IMR-90 (cell line): ENCODE measurements around the gene MED26. TPM values are rescaled to one million over a fixed set of nuclear protein-coding genes. Genes with fewer than 3 reads are reported as not detected.
A peak's percentile ranks its signal among the peaks of the same experiment; 100 is the strongest.

Source experiments
- ATAC-seq: fragments of 200-7000 bp; cut with Tn5 transposase; 2 replicates; pipeline ENCODE4 v1.9.1; 2020; ENCODE audit warnings: low read depth, mild to moderate bottlenecking, moderate library complexity
- BruUV-seq: library from RNA; stranded (reverse); fragments of 400-500 nt; replicated peaks from 2 replicates; lab custom pipeline; 2021; lab: Mats Ljungman, UMichigan
- CTCF ChIA-PET: fragments of 300-600 bp; formaldehyde crosslinking; extraction: SDS; loops from one replicate; lab custom pipeline; 2021; ENCODE audit warnings: antibody characterized with exemption; lab: Yijun Ruan, JAX
- POLR2A ChIA-PET: fragments of 300-600 bp; sonication (Branson Sonifier 250); formaldehyde crosslinking; loops from one replicate; lab custom pipeline; 2022; ENCODE audit warnings: antibody characterized with exemption; ENCODE audit not compliant: unreplicated experiment; lab: Charles Lee
- DNase-seq: peaks from one replicate; pipeline ENCODE4 v3.0.0; 2013
- H2AFZ ChIP-seq: replicated peaks from 2 replicates; pipeline ENCODE3; 2013; ENCODE audit warnings: low read length, mild to moderate bottlenecking; ENCODE audit not compliant: poor library complexity
- H2AK5ac ChIP-seq: 2 replicates; pipeline ENCODE4 v1.6.1; 2013; ENCODE audit warnings: low read depth, low read length, inconsistent platforms
- H2AK9ac ChIP-seq: replicated peaks from 2 replicates; pipeline ENCODE3; 2013; ENCODE audit warnings: mild to moderate bottlenecking, low read depth, low read length, moderate library complexity; ENCODE audit not compliant: poor library complexity
- H2BK120ac ChIP-seq: 2 replicates; pipeline ENCODE4 v1.6.1; 2013; ENCODE audit warnings: low read depth, low read length, inconsistent platforms
- H2BK15ac ChIP-seq: 3 replicates; pipeline ENCODE4 v1.6.1; 2013; ENCODE audit warnings: low read depth, low read length, inconsistent platforms
- H2BK20ac ChIP-seq: 2 replicates; pipeline ENCODE4 v1.6.1; 2013; ENCODE audit warnings: low read depth, mild to moderate bottlenecking, inconsistent platforms, low read length, moderate library complexity
- H2BK5ac ChIP-seq: 2 replicates; pipeline ENCODE4 v1.6.1; 2013; ENCODE audit warnings: mild to moderate bottlenecking, low read depth, low read length, inconsistent platforms; ENCODE audit not compliant: poor library complexity, severe bottlenecking
- H3K14ac ChIP-seq: replicated peaks from 2 replicates; pipeline ENCODE4 v1.6.1; 2013; ENCODE audit warnings: low read depth, low read length, inconsistent platforms
- H3K18ac ChIP-seq: 2 replicates; pipeline ENCODE4 v1.6.1; 2013; ENCODE audit warnings: low read depth, low read length, control low read depth
- H3K23ac ChIP-seq: 2 replicates; pipeline ENCODE4 v1.6.1; 2013; ENCODE audit warnings: low read depth, low read length, inconsistent platforms
- H3K27ac ChIP-seq: 2 replicates; pipeline ENCODE4 v1.5.1; 2013; ENCODE audit warnings: mild to moderate bottlenecking, control low read depth, low read length; ENCODE audit not compliant: insufficient read depth
- H3K27me3 ChIP-seq: 2 replicates; pipeline ENCODE4 v1.6.1; 2013; ENCODE audit warnings: low read length; ENCODE audit not compliant: control insufficient read depth, insufficient read depth
- H3K36me3 ChIP-seq: 2 replicates; pipeline ENCODE4 v1.6.1; 2013; ENCODE audit warnings: low read length, mixed read lengths; ENCODE audit not compliant: control insufficient read depth, insufficient read depth
- H3K4ac ChIP-seq: 2 replicates; pipeline ENCODE4 v1.6.1; 2013; ENCODE audit warnings: low read depth, low read length, inconsistent platforms
- H3K4me1 ChIP-seq: 2 replicates; pipeline ENCODE4 v1.6.1; 2013; ENCODE audit warnings: low read length, mixed read lengths; ENCODE audit not compliant: control insufficient read depth, insufficient read depth
- H3K4me2 ChIP-seq: 2 replicates; pipeline ENCODE4 v1.6.1; 2013; ENCODE audit warnings: low read depth, mild to moderate bottlenecking, control low read depth, low read length, moderate library complexity
- H3K4me3 ChIP-seq: 2 replicates; pipeline ENCODE4 v1.5.1; 2013; ENCODE audit warnings: low read depth, mild to moderate bottlenecking, control low read depth, low read length, moderate library complexity; ENCODE audit not compliant: insufficient read depth
- H3K56ac ChIP-seq: 2 replicates; pipeline ENCODE4 v1.6.1; 2013; ENCODE audit warnings: low read length, inconsistent platforms; ENCODE audit not compliant: insufficient read depth; ENCODE audit errors: extremely low read depth
- H3K79me1 ChIP-seq, 2 experiments: 2 replicates each; pipeline ENCODE4 v1.6.1; 2013; ENCODE audit warnings: low read length in 2 of 2, inconsistent platforms in 1 of 2, low read depth in 1 of 2
- H3K9ac ChIP-seq: 2 replicates; pipeline ENCODE4 v1.6.1; 2013; ENCODE audit warnings: low read depth, low read length, control low read depth
- H3K9me1 ChIP-seq: 2 replicates; pipeline ENCODE4 v1.6.1; 2013; ENCODE audit warnings: low read length, inconsistent platforms; ENCODE audit not compliant: insufficient read depth
- H3K9me3 ChIP-seq: 2 replicates; pipeline ENCODE4 v1.6.1; 2013; ENCODE audit warnings: low read length; ENCODE audit not compliant: control insufficient read depth, insufficient read depth
- H4K20me1 ChIP-seq: 2 replicates; pipeline ENCODE4 v1.6.1; 2013; ENCODE audit warnings: low read length, inconsistent platforms; ENCODE audit not compliant: insufficient read depth
- H4K5ac ChIP-seq: 2 replicates; pipeline ENCODE4 v1.6.1; 2013; ENCODE audit warnings: mild to moderate bottlenecking, low read depth, low read length, control low read depth
- H4K8ac ChIP-seq, 2 experiments: 2 replicates each; pipeline ENCODE4 v1.6.1; 2013; ENCODE audit warnings: low read depth in 2 of 2, low read length in 2 of 2, control low read depth in 1 of 2, inconsistent platforms in 1 of 2
- H4K91ac ChIP-seq: 2 replicates; pipeline ENCODE4 v1.6.1; 2013; ENCODE audit warnings: low read depth, low read length, inconsistent platforms; ENCODE audit not compliant: insufficient read depth
- BHLHE40 ChIP-seq: fragments of 150-350 bp; IDR thresholded peaks from 2 replicates; pipeline ENCODE4 v1.6.1; 2016; ENCODE audit warnings: mild to moderate bottlenecking, low read depth, low read length
- CEBPB ChIP-seq: IDR thresholded peaks from 2 replicates; pipeline ENCODE4 v1.6.1; 2012; ENCODE audit warnings: low read depth, low read length, improper control_type of control experiment
- CHD1 ChIP-seq: IDR thresholded peaks from 2 replicates; pipeline ENCODE4 v1.6.1; 2012; ENCODE audit warnings: low read depth, low read length, improper control_type of control experiment
- MAFK ChIP-seq: IDR thresholded peaks from 2 replicates; pipeline ENCODE4 v1.6.1; 2012; ENCODE audit warnings: low read depth, low read length, improper control_type of control experiment
- MAZ ChIP-seq: IDR thresholded peaks from 2 replicates; pipeline ENCODE4 v1.6.1; 2012; ENCODE audit warnings: low read depth, mild to moderate bottlenecking, low read length, improper control_type of control experiment, moderate library complexity, borderline replicate concordance
- MXI1 ChIP-seq: IDR thresholded peaks from 2 replicates; pipeline ENCODE4 v1.6.1; 2012; ENCODE audit warnings: low read depth, mild to moderate bottlenecking, low read length, moderate library complexity, borderline replicate concordance
- RFX5 ChIP-seq: IDR thresholded peaks from 2 replicates; pipeline ENCODE4 v1.8.0; 2012; ENCODE audit warnings: low read depth, mild to moderate bottlenecking, low read length, moderate library complexity
- WGBS, 2 experiments: methylation state at CpG; one replicate each; pipeline versions ENCODE4 v1.1.5 to v1.1.7; 2013; ENCODE audit warnings: missing lambda C conversion rate in 2 of 2; ENCODE audit not compliant: insufficient read length in 1 of 2; ENCODE audit errors: extremely low coverage in 2 of 2; 5-methylcytosine and 5-hydroxymethylcytosine counted together
- dilution Hi-C: fragments of 300-500 bp; cut with HindIII; formaldehyde crosslinking; loops from one replicate; pipeline ENCODE4 v1.14.3; 2018; ENCODE audit warnings: low sequenced_read_pairs; ENCODE audit not compliant: unreplicated experiment
- in situ Hi-C: fragments of 300-500 bp; cut with MboI; formaldehyde crosslinking; loops from 3 replicates; pipeline ENCODE4 v1.14.3; 2019; ENCODE audit warnings: low sequenced_read_pairs, inconsistent platforms, mixed read lengths
- intact Hi-C: fragments of 100-400 bp; cut with micrococcal nuclease; formaldehyde crosslinking; loops from 2 replicates; pipeline ENCODE4 v1.10.0; 2022
- polyA plus RNA-seq, 3 experiments: library from polyadenylated mRNA; depleted of rRNA; stranded (reverse); fragments of >200 nt; gene quantifications; 2 replicates each; pipeline ENCODE4 v1.2.3, GENCODE V29; 2012; ENCODE audit warnings: low replicate concordance in 1 of 3
- total RNA-seq: library from RNA; depleted of rRNA; stranded (reverse); fragments of >200 nt; gene quantifications from 2 replicates; pipeline ENCODE4 v1.2.3, GENCODE V29; 2012
- TF ChIP-seq, protein P1 (sequence below): fragments of 150-350 bp; IDR thresholded peaks from 2 replicates; pipeline ENCODE4 v1.6.1; 2016; ENCODE audit warnings: low read depth, mild to moderate bottlenecking, low read length, moderate library complexity, borderline replicate concordance
- TF ChIP-seq, protein P2 (sequence below): conservative IDR thresholded peaks from 2 replicates; pipeline ENCODE4 v1.5.1; 2012; ENCODE audit warnings: mild to moderate bottlenecking, low read depth, low read length, improper control_type of control experiment

Gene MED26
- total and polyA plus RNA-seq, 2 of the 4 experiments (the other 2 are of a cell fraction) = 2.0 to 4.0 TPM

DNA sequence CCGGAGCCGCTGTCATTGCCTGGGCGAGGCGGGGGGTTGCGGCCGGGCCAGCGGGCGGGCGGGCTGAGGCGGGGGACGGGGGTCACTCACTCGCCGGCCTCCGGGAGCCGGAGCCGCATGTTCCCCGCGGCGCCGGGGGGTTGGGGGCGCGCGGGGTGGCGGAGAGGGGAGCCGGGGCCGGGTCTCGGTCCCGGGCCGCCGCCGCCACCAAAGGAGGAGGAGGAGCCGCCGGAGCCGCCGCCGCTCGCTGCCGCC is 149 bp downstream of the MED26 start:
- Histone ChIP-seq H3K14ac (no peak overlapping the region), H3K9me3 (no peaks in the 10 kb centered on the region), H3K9me1 (no peaks in the 10 kb centered on the region; the same call in 1 of the 2 replicates), H2AK5ac (no peak overlapping the region; the same call in 1 of the 2 replicates), H4K20me1 (peaks cover 59% of the 10 kb centered on the region), H4K91ac (no peak overlapping the region), H3K9ac (peak overlapping the region; percentile 93), H3K23ac (no peak overlapping the region), H3K79me1 (peaks cover 9 to 71% of the 10 kb centered on the region in 2 experiments), H2AFZ (peak overlapping the region; percentile 64), H3K4me3 (peak overlapping the region; percentile 81), H2BK5ac (peak overlapping the region; percentile 11), H3K4me1 (0 out of 2 replicates have a peak, but pooled peaks cover 2% of the 10 kb centered on the region), H3K4me2 (no peak overlapping the region), H2BK120ac (no peak overlapping the region), H3K18ac (no peak overlapping the region), H2BK20ac (no peak overlapping the region), H2BK15ac (no peak overlapping the region), H3K4ac (no peak overlapping the region; the same call in 1 of the 2 replicates), H4K8ac (no peak overlapping the region), H3K36me3 (peaks cover 18% of the 10 kb centered on the region), H3K27ac (peak overlapping the region; percentile 65), H3K56ac (no peak overlapping the region), H2AK9ac (peak overlapping the region; percentile 96), H3K27me3 (no peaks in the 10 kb centered on the region), H4K5ac (no peak overlapping the region)
- ChIA-PET POLR2A (interaction anchor here (0.6 to 1.0 kb wide), 3 partner anchors 33 to 42 kb away, joined by 3 to 12 read pairs (median 5); partner anchors contain the start of gene TMEM38A), CTCF (no interaction called here)
- BruUV-seq = no TSS peak
- DNase-seq (no peak), ATAC-seq (peak; percentile 4; the same call in 1 of the 2 replicates)
- dilution Hi-C loops = no loop called here
- no peak for TF ChIP-seq CHD1
- no peak for TF ChIP-seq RFX5
- TF ChIP-seq, protein P1, sequence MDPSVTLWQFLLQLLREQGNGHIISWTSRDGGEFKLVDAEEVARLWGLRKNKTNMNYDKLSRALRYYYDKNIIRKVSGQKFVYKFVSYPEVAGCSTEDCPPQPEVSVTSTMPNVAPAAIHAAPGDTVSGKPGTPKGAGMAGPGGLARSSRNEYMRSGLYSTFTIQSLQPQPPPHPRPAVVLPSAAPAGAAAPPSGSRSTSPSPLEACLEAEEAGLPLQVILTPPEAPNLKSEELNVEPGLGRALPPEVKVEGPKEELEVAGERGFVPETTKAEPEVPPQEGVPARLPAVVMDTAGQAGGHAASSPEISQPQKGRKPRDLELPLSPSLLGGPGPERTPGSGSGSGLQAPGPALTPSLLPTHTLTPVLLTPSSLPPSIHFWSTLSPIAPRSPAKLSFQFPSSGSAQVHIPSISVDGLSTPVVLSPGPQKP = no peak
- TF ChIP-seq CEBPB = no peak
- no peak for TF ChIP-seq MAZ
- TF ChIP-seq MAFK = no peak
- TF ChIP-seq MXI1 = no peak
- no peak for TF ChIP-seq BHLHE40
- TF ChIP-seq, protein P2, sequence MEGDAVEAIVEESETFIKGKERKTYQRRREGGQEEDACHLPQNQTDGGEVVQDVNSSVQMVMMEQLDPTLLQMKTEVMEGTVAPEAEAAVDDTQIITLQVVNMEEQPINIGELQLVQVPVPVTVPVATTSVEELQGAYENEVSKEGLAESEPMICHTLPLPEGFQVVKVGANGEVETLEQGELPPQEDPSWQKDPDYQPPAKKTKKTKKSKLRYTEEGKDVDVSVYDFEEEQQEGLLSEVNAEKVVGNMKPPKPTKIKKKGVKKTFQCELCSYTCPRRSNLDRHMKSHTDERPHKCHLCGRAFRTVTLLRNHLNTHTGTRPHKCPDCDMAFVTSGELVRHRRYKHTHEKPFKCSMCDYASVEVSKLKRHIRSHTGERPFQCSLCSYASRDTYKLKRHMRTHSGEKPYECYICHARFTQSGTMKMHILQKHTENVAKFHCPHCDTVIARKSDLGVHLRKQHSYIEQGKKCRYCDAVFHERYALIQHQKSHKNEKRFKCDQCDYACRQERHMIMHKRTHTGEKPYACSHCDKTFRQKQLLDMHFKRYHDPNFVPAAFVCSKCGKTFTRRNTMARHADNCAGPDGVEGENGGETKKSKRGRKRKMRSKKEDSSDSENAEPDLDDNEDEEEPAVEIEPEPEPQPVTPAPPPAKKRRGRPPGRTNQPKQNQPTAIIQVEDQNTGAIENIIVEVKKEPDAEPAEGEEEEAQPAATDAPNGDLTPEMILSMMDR = no peak
- in situ Hi-C loops = loop anchor here (5.0 kb wide), 1 partner anchor 46 kb away; no protein-coding TSS in a partner anchor
- intact Hi-C loops = loop anchor here (2.0 to 5.0 kb wide), 2 partner anchors 56 to 85 kb away; partner anchors contain the start of genes CHERP and SLC35E1
- no CpG with 5 or more reads among the region's 38 CpGs for WGBS, 2 experiments
